Smooth muscle cell of the brain vasculature (primary cell): ENCODE data around the gene PRKCD.

ENCODE experiments used
- DNase-seq: peaks from one replicate; pipeline ENCODE4 v3.0.0-alpha.2; 2012; ENCODE audit warnings: low read depth, low spot score

PRKCD gene

GRCh38 chr3:53154881-53155285 is 6.1 kb upstream of the PRKCD start:
- no peak for DNase-seq

DNA sequence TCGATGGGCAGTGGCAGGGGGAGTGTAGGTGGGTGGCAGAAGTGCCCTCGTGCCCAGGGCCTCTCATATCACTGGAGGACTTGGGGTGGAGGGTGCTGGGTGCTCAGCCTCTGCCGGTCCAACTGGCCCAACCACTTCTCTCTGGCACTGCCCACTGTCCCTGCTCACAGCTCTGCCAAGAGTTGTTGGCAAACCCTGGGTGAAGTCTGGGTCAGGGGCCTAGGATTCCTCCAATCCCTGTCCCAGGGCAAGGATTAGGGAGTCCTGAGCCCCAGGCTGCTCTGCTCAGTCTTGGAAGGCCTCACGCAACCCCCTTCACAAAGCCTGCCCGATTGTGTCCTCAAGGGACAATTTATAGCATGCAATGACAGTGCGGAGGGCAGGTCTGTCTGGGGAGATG is 5.2 kb upstream of the PRKCD start:
- DNase-seq = no peak

GRCh38 chr3:53156368-53156834 is 4.6 kb upstream of the PRKCD start:
- DNase-seq = no peak

- DNase-seq = no peak
Observed at GRCh38 chr3:53157974-53158580, 2.9 kb upstream of the PRKCD start.

DNA sequence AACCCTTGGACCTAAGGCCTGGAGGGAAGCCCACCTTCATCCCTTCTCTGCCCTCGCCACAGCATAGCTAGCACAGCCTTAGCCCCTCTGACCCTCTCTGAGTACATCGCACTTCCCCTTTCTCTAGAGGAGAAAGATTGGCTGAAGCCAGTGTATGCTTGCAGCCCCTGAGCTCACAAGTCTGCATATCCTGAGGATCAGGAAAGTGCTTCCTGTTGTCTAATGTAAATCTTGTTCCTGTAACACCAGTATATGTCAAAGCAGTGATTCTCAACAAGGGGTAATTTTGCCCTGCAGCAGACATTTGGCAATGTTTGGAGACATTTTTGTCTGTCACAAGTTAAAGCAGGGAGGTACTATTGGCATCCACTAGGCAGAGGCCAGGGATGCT is 2.2 kb upstream of the PRKCD start:
- DNase-seq = no peak

DNA sequence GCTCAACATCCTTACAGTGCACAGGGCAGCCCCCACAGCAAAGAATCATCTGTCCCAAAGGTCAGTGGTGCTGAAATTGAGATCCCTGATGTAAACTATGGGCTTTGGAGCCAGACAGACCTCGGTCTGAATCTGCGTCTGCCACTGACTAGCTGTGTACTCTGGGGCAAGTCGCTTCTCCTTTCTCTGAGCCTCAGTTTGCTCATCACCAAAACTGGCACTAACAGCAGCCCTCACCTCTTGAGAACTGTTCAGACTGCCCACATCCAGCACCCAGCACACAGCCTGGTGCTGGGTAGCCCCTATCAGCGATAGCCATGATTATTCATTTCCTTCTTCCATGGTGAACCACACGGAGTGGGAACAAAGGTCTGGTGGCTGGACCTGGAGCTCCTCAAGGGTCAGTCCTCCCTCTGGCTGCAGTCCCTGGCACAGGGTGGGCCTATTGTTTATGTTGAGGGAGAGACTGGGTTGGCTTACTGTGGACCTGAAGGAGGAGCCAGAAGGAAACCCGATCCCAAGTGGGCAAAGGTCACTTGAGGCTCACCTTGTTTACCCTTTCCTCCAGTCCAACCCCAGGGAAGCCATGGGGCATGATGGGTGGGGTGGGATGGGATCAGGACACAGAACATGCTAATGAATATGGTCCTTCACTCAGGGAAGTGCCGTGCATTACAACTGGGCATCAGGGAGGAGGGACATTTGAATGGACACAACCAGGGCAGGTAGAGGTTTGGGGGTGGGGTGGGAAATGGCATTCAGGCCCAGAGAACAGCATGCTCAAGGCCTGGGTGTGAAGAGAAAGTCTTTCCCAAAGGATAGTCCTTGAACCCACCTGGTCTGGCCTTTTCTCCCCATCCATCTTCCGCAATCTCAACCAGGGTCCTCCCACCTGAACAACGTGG is 1.6 kb upstream of the PRKCD start:
- no peak for DNase-seq

DNA sequence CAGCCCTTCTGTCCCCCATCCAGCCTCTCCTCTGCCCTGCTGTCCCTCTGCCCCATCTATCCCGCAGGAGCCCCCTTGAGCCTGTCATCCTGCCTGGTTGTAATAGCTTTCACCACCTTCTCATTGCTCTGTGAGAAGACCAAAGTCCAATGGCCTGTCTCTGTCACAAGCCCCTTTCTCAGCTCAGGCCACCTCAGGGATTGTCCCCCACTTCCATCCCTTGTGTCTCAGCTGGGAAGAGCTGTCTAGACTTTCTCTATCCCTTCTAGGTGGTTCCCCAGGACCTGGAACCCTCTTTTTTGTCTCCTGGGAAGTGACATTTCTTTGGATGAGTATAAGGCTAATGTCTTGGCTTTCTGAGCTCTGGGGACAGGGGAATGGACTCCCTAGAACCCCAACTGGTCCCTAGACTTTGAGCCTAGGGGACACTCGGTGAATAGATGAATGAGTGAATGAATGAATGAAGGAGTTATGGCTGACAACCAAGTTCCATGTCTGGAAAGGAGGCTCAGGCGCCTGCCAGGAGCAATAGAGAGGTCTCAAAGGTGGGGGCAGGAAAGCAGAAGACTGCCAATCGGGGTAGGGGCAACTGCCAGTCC is 849 bp upstream of the PRKCD start:
- no peak for DNase-seq

GRCh38 chr3:53161450-53161819 is 426 bp downstream of the PRKCD start:
- DNase-seq = no peak

DNA sequence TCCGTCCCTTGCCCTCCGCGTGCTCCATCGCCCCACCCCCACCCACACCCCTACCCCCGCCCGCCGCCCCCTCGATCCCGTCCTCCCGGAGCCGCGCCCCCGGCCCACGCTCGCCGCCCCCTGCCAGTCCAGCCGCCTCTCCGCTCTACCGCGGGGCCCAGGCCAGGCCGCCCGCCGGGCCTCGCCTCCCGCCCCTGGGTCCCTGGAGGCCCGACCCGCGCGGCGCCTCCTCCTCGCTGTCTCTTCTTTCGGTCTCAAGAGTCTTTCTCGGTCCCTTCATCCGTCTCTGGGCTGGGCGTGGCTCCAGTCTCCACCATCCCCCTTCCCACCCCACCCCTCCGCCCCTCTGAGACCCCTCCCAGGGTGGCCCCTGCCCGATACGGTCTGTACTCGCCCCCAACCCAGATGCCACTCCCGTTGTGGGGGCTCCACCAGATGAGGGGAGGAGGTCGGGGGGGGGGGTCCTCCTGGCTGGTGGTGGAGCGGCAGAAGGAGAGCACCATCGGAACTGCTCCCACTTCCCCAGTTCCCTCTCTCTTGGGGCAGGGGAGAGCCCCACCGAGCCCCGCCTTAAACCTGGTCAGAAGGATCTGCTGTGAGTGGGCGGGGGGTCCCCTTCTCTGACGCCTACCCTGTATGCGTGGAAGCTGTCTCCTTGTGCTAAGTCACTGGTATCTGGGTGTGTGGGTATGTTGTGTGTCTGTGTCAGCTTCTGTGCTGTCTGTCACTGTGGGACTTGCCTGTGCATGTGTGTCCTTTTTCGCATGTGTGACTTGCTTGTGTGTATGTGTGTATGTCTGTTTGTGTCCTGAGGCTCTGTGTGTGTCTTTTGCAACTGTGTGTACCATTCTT is 1.0 kb downstream of the PRKCD start:
- DNase-seq = no peak

- DNase-seq = no peak
Observed at GRCh38 chr3:53162672-53163443, 1.8 kb downstream of the PRKCD start.

- DNase-seq = no peak
Observed at GRCh38 chr3:53163444-53164387, 2.7 kb downstream of the PRKCD start.

GRCh38 chr3:53164911-53165310 is 3.9 kb downstream of the PRKCD start:
- DNase-seq = no peak

DNA sequence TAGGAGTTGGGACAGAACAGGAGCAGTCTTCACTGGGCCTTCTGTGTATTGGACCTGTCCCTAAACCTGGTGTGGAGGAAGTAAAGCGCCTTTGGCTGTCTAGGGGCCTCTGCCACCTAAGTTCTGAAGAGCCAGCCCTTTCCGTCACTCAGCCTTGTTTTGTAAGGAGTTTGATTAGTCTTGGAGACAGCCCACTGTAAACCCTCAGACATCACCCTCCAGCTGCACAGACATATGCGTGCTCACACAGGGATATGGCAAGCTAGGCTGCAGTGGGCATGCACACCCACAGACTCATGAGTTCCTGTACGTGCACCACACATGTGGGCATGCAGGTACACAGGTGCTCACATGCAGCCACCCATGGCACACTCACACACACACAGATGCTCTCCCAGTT is 5.2 kb downstream of the PRKCD start:
- DNase-seq = no peak

- DNase-seq = no peak
Observed at GRCh38 chr3:53166781-53167291, 5.8 kb downstream of the PRKCD start.

GRCh38 chr3:53167418-53168174 is 6.6 kb downstream of the PRKCD start:
- no peak for DNase-seq

DNA sequence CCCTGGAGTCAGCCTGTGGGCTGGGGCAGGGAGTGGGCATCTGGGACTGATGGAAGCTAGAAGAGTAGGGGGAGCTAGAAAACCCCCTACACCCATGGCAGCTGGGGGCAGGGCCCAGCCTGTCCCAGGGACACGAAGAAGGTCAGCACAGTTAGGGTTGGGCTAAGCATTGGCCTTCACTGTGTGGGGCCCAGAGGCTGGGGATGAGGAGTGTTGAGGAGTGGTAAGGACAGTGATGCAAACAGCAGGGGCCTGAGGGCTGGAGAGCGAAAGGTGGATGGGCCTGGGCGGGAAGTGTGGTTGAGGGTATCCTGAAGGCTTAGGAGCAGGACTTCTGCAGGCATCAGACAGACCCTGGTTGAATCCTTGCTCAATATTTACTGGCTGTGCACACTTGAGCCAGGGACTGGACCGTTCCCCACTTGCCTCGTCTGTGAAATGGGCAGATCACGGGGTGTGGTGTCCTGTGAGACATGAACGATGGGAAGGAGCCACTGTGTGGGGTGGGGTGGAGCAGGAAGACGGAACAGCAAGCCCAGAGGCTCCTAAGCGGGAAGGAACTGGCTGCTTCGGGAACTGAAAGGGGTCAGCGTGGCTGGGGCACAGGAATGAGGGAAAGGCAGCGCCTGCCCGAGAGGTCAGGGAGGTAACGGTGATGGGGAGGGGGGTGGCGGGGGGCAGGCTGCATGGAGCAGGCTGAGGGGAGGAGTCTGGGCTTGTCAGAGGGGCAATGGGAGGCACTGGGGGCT is 7.3 kb downstream of the PRKCD start:
- no peak for DNase-seq

DNA sequence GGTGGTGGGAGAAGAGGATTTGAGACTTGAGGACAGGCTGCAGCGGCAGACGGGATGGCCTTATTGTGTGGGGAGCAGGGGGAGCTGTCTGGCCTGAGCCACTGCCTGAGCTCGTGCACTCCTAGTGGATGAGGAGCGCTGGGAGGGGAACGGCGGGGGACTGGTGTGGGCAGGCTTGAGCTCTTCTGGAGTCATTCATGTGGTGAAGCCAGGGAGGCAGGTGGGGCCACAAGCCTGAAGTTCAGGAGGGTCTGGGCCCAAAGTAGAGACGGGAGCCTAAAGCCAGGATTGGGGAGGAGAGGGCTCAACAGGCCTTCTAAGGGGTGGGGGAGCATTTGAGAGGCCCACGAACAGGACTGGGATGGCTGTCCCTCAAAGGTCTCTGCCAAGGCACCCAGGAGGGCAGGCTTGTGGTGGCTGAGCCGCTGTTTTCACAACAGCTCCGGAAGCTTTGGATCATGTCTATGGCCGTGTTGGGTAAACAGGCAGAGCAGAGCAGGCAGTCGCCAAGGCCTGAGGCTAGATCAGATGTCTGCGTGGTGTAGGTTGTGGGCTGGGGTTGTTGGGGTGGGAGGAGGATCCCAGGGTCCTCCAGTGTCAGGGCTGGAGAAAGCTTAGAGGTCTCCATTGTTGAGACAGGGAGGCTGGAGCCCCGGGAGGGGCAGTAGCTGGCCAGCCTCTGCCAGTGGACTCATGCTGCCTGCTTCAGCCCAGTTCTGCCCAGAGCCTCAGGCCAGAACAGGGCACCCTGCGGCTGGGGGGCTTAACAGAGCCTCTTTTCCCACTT is 8.2 kb downstream of the PRKCD start:
- DNase-seq = no peak
